ENCODE measurements around the gene MACROD1.
"Not testable (repeated sequence)": the region's sequence is repeated elsewhere in the genome, so short reads cannot be mapped to it uniquely, and the experiment has no call there.

MACROD1 gene

DNA sequence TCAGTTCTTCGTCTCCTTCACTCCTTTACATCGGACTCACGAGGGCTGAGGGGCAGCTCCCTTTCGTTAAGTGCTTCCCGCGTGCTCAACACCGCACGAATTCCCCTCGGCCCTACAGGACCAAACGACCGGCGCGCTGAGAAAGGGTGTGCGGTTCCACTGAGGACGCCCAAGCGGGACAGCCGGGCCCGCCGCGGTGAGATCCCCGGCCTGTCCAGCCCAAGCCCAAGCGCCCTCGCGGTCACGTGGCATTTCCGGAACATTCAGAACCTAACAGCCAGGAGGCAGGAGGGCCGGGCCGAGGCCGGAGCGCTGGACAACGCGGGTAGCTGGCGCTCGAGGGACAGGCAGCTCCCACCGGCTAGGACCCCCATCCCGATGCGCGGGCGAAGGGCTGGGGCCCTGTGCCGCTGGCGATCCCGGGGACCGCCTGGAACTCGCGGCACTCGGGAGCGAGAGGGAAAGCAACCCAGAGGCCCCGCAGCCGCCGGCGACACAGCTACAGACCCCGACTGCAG lies 19.3 kb upstream of the MACROD1 start:
- no peak for DNase-seq

DNA sequence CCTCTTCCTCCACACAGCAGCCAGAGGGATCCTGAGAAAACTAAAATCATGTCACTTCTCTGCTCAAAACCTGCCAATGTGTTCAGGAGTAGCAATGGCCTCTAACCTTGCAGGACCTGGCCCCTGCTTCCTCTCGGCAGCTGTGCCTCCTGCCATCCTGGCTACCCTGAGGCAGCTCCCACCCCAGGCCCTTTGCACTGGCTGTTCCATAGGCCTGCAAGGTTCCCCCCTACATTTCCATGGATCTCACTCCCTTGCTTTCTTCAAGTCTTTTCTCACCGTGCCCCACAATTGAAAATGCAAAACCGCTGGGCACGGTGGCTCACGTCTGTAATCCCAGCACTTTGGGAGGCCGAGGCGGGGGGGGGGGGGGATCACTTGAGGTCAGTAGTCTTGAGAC lies 18.0 kb upstream of the MACROD1 start:
- DNase-seq = no peak

DNA sequence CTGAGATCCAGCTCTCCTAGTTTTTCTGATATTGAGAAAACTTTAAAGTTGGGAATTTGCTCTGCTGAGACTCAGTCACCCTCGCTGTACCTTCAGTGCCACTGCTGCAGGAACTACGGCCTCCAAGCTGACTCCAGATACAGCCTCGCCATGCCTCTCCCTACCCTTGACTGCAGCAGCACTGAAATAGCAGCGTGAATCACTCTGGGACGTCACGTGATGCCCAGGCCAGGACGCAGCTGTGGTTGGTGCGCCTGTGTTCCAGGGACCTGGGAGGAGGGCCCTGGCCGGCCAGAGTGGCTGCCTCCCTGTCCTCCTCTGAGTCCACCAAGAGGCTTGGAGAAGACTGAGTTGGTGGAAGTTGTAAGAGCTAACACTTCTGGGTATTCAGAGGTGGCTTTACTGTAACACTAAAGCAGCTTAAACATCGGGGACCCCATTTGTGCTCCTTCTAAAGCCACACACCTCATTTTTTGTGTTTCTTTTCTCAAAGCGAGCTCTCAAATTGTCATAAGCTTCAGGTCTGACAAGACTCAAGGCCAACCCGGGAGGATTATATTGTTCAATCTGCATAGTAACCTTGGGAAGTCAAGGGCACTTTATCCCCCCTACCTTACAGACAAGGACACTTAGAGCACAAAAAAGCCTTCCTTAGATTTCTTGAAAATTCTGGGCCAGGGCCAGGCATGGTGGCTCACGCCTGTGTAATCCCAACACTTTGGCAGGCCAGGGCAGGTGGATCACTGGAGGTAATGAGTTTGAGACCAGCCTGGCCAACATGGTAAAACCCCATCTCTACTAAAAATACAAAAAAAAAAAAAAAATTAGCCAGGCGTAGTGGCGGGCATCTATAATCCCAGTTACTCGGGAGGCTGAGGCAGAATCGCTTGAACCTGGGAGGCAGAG lies 15.8 kb upstream of the MACROD1 start:
- peak; percentile 35 for DNase-seq

DNA sequence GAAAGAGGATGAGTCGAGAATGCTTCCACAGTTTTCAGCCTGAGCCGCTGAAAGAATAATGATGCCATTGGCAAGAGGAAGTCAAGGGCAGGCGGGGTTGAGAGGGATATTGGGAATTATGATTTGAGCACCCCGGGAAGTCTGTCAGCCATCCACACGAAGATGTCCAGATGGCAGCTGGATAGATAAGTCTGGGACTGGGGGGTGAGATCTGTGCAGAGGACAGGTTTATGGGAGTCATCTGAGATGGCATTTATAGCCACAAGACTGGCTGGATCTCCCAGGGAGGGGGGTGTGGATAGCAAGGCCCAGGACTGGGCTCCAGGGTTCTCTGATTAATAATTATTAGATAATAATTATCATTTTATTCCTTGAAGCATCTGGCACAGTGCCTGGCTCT lies 15.0 kb upstream of the MACROD1 start:
- DNase-seq = no peak

DNA sequence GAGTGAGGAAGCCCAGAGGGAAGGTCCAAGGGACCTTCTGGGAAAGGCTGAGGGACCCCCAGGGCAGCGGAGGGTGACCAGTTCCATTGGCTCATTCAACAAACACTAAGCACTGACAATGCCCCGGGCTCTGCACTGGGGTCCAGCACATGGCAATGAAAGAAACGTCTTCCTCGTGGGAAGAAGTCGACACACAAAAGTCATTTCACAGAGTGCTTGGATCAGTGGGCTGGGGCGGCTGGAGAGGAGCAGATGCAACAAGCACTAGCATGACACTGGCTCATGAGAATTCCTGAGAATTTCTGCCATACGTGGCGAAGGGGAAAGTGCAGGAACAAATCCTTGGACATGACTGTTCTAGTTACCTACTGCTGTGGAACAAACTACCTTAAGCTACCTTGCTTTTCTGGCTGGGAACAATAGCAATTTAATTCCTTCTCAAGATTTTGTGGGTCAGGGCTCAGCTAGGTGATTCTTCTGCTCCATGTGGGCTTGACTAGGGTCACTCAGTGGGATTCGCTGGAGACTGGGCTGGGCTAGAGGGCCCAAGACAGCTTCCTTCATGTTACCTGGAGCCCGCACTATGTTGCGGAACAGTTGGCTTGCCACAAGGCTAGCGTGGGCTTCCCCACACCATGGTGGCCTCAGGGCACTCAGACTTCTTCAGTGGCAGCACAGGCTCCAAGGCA lies 13.2 kb upstream of the MACROD1 start:
- DNase-seq = no peak

DNA sequence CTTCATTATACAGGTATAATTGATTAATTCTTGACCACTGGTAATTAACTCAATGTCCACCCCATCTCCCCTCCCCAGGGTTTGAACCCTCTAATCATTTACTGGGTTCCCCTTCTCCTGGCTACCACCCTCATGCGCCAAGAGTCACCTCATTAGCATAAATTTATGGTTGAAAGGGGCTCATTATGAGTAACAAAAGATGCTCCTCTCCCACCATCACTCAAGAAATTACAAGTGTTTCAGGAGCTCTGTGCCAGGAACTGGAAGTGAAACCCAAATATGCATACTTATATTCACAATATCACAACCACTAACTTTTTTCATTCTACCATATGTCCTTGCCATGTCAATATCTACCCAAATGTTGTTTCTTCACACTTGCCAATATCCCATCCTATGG lies 12.3 kb upstream of the MACROD1 start:
- no peak for DNase-seq

DNA sequence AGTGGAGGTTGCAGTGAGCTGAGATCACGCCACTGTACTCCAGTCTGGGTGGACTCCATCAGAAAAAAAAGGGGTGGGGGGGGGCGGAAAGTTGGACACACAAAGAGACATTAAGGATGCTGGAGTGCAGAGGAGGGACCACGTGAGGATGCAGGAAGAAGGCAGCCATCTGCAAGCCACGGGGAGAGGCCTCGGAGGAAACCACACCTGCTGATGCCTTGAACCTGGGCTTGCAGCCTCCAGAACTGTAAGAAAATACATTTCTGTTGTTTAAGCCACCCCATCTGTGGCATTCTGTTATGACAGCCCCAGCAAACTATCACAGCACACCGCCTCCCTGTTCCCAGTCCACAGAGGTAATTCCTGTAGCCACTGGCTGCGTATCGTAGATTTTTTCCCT lies 10.8 kb upstream of the MACROD1 start:
- no peak for DNase-seq

DNA sequence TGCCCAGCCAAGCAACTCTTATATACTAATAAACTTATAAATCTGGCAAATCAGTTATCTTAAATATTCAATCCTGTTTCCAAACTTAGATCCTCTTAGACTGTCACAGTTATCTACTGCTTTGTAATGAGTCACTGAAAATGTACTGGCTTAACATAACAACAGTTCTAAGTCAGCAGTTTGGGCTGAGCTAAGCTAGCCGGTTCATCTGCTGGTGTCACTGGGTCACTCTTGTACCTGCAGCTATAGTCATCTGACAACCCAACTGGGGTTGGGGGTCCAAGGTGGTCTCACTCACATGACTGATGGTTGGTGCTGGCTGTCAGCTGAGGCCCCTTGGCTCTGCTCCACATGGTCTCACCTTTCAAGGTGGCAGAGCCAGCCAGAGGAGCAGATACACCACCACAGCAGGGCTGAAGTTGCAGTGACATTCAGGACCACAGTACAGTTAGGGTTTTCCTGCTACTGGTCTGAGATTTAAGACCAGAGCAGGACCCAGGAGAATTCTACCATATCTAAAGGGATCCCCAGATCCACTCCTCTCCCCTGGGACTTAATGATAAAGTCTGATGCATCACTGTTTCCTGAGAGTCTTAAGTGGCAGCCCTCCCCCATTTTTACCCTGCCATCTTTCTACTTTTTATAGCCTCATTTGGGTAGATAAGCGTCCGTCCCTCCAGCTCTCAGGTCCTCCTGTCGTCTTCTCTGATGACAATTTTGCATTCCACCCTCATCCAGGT lies 7.9 kb upstream of the MACROD1 start:
- no peak for DNase-seq

DNA sequence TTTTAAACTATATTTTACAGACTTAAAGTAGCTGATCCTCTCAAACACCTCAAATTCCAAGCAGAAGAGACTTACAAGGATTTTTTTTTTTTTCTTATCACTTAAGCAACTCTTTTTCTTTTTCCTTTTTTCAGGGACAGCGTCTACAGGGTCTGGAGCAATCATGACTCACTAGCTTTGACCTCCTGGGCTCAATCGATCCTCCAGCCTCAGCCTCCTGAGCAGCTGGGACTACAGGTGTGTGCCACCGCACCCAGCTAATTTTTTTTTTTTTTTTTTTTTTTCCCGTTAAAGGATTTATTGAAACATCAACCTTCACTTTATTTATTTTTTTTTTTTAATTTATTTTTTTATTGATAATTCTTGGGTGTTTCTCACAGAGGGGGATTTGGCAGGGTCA lies 4.5 kb upstream of the MACROD1 start:
- no peak for DNase-seq

DNA sequence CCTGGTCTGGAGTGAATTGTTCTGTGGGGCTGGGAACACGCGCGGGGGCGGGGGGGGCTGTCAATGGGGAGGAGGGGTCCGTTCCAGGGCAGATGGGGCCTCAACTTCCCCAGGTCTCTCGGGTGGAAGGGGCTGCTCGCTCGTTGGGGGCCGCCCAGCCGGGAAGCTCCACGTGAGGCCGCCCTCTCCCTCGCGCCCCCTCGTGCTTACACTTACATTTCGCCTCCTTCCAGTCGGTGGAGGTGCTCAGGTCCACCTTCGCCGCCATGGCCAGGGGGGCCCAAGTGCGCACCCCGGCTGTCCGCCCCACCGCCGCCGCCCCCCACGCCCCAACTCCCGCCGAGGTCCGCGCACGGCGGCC lies 452 bp downstream of the MACROD1 start:
- no peak for DNase-seq

DNA sequence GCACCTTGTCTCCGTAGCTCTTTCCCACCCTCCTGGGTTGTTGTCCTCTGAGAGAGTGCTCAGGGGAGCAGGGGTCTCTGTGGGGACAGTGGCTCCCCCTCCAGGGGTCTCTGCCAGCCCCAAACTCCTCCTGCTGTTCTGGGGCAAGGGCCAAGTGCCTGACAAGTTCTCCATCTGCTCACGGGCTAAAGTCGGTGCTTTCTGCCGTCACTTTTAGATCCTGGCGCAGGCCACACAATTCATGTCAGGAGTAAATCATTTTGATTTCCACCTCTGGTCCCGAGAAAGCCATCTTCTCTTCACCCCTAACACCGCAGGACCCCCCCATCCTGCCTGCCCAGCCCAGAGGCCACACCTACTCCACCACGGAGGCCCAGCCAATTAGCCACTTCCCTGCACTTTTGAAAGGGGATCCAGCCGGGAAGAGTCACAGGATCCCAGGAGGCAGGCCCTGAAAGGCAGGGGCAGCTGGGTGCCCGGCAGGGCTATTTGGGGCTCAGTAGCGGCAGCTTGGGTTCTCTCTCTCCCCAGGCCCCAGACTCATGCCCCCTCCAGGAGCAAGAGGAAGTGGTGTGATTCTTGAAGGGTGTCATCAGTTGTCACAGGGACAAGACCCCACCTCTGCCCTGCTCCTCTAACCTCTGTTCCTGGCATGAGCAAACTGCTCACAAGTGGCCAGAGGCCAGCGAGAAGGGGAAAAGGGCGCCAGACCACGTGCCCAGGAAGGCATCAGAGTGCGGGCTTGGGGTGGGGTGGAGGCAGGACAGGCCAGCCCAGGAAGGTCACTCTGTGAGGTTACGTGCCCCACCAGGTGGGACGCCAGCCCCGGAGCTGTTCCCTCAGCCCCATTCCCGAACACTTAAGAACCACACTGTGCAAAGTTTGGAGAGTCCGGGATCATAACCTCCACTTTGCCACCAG lies 1.3 kb downstream of the MACROD1 start:
- no peak for DNase-seq

DNA sequence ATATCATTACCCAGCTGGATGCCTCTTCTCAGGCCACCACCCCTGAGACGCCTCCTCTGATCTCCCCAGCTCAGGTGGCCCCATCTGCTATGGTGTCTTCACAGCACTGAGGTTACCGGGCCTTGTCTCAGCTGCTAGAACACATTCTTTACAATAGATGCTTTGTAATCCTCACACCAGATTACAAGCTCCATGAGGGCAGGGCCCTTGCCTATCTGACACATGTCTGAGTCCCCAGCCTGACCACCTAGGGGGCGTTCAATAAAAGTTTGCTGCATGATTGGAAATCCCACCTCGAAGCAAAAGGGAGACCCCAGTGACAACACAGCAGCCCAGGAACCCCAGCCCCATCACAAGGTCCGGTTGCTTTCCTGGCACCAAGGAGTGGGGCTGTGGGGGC lies 2.0 kb downstream of the MACROD1 start:
- DNase-seq = no peak

DNA sequence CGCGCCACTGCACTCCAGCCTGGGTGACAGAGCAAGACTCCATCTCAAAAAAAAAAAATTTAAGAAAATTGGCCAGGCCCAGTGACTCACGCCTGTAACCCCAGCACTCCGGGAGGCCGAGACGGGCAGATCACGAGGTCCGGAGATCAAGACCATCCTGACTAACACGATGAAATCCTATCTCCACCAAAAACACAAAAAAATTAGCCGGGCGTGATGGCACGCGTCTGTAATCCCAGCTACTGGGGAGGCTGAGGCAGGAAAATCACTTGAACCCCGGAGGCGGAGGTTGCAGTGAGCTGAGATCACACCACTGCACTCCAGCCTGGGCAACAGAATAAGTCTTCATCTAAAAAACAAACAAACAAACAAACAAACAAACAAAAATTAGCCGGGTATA lies 3.1 kb downstream of the MACROD1 start:
- not testable (repeated sequence) for DNase-seq

DNA sequence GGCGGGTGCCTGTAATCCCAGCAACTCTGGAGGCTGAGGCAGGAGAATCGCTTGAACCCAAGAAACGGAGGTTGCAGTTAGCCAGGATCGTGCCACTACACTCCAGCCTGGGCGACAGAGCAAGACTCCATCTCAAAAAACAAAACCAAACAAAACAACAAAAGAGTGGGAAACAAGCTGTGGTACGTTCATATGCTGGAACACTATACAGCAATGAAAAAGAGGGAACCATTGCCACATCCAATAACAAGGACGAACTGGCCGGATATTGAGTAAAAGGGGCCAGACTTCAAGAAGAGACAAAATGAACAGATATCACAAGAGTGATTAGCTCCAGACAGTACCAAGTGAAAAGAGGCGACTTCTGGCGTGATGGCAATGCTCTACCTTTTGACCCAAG lies 4.9 kb downstream of the MACROD1 start:
- DNase-seq = no peak

DNA sequence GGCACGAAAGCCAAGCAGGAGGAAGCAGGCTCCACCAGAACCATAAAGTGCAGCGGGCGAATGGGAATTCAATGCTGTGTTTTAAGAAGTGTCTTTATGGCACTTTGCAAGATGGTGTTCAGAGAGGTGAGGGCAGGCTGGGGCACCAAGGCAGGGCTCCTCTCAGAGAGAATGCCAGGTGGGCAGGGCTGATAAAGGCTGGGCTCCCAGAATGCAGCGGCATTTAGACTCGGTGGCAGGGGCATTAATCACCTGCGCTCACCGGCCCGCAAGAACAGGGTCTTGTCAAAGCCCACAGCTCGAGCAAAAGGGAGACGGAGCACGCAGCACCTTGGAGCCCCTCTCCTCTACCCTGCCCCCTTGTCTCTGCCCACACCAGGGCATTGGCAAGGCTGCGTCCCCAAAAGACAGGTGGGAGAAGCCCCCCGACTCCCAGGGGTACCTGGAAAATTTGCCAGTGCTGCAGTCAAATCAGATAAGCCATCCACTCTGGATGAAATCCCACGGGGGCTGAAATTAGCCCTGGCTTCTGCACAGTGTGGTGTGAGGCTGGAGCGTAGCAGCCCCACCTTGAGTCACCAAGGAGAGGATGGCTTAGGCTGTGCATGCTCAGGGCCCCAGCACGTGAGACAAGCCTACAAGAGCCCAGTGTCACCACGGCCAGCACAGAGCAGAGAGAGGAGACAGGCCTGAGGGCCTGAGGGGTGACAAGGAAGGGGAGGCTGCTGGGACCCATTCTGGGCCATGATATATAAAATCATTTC lies 8.1 kb downstream of the MACROD1 start:
- DNase-seq = no peak

DNA sequence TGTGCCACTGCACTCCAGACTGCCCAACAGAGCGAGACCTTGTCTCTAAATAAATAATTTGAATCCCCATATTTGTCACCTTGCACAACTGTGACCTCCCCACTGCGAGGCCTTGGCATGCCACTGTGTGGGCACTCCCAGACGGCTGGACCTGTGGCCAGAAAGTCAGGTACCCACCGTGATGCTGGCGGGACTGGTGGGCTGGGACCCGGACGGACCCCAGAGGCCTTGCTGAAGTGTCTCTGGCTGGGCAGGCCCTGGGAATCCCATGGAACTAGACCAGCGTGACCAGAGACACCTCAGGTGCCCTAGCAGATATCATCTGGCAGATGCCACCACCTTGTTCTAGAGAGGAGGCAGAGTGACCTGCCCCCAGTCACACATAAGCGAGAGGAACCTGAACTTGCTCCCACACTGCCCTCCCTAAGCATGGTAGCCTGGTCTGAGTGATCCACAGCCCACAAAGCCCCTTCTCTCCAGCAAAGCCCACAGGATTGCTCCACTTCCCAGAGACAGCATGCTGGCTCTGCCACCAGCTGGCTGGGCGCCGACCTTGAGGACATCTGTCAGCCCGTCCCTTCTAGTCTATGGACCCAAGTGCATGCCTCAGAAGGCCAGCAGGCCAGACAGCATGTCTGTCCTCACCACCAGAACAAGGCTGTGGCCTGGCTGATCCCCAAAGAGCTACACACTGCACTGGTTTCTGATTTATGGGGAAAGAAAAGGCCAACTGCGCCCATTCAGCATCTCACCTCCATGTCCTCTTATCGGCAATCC lies 9.5 kb downstream of the MACROD1 start:
- no peak for DNase-seq

DNA sequence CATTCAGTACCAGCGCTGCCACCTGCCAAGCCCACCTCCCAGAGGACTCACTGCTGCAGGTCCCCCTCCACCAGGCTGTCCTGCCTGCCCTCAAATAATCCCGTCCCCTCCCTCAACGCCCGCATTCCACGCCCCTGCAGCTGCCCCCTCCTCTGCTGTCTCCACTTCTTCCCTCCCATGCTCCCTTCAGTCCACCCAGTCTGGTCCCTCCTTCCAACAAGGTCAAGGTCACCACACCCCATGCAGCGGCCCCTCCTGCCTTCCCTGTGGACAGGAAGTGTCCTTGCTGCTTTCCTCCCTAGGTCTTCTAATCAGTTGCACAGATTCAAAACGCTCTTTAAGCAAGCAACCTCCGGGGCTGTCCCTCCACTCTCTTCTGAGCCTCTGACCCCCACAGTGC lies 12.1 kb downstream of the MACROD1 start:
- DNase-seq = no peak

DNA sequence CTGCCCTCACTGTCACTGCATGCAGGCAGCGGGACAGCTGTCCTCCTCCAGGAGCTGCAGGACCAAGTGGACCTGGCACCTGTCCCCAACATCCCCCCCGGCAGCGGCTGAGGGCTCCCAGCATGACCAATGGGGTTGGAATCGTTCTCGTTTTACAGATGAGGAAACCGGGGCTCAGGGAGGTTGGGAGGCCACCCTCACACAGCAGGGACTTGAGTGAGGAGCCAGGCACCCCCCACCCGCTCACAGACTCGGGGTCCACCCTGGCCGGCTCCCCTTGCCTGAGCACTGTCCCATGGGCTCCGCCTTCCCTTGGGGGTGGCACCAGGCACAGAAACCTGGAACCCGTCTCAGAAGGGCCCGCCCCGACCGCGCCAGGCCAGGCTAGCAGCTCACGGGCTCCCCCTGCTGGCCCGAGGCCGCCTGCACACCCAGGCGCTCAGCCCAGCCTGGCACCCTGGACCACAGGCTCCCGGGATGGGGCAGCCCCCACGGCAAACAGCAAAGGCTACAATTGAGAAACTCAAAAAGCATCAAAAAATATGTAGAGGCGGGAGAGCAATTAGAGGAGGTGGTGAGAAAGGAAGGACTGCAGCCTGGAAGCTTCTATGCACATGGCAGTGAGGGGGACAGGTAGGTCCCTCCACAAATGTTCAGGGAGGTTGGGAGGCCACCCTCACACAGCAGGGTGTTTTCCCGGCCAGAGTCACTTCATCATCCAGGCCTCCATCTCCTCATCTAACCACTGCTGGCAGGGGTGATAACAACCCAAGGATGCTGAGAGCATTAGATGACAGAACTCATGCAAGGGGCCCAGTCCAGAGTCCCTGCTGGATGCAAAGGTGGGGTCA lies 12.8 kb downstream of the MACROD1 start:
- DNase-seq = peak; percentile 43

DNA sequence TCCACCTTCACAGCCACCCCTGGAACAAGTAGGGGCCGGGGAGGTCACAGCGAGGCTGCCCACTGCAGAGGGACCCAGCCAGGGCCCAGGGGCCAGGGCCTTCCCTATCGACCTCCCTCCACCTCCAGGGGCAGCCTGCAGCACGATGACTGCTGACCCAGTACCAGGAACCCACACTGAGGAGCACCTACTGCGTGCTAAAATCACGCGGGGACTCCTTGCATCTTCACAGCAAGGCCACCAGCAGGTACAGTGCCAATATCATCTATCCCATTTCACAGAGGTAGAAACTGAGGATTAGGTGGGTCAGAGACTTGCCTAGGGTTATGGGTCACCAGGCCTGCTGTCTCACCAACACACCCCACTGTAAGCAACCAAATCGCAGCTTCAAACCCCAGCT lies 14.6 kb downstream of the MACROD1 start:
- no peak for DNase-seq

Data from CD4-positive, alpha-beta T cell treated with Interleukin-4 for 4 hours (primary cell).